ENCODE results near the gene JOSD2.

Gene JOSD2

GRCh38 chr19:50511069-50511822, at the start of gene JOSD2:
JOSD2 (minus strand) TSS chr19:50511191; CDS start chr19:50510431, 760 bp downstream.
- DNase-seq, result peak; percentile 97

- DNase-seq, result no peak
These were observed 48.6 kb upstream of the JOSD2 start for GRCh38 chr19:50559636-50560035.

DNA sequence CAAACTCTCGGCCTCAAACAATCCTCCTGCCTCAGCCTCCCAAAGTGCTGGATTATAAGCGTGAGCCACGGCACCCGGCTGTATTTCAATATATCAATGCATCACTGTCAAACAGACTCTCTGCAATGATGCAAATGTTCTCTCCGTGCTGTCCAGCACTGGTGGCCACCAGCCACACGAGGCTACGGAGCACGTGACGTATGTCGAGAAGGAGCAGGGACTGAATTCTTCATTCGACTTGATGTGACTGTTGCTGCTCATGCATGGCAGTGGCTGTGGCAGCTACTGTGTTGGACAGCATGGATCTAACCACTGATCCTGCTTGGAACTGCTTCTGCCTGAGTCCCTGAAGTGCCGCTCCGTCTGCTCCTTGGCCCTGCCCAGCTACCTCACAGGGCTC, 47.5 kb upstream of the JOSD2 start:
- DNase-seq, result no peak

GRCh38 chr19:50558039-50558438, 47.0 kb upstream of the JOSD2 start:
- no peak for DNase-seq

DNA sequence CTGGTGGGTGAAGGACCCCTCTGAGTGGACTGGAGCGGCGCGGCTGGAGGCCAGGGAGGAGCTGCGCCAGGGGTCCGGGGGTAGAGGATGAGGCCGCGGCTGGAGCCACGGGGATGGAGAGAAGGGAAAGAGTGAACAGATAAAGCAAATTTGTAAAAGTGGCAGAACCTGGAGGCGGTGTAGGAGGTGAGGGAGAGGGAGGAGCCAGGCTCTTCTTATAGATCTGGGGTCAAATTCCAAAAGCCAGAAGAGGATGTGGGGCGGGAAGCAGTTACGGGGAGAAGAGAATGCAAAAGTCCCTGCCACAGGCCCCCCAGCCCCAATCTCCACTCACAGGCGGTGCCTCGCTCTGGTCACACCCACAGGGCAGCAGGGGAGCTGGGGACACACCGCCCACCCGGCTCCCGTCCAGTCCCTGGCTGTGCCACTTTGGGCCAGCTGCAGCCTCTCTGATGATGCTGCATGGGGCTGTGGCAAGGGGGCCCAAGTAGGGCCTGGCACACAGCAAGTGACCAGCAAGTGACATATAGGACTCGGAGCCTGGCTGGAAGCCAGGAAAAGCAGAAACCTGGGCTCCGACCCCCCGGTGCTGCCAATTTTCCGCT, 46.1 kb upstream of the JOSD2 start:
- DNase-seq, result no peak

- DNase-seq, result peak; percentile 97
These were observed 45.5 kb upstream of the JOSD2 start for GRCh38 chr19:50556282-50557008.

- no peak for DNase-seq
These were observed 44.7 kb upstream of the JOSD2 start for GRCh38 chr19:50555450-50556281.

- no peak for DNase-seq
These were observed 44.0 kb upstream of the JOSD2 start for GRCh38 chr19:50555033-50555432.

- no peak for DNase-seq
These were observed 43.2 kb upstream of the JOSD2 start for GRCh38 chr19:50554212-50554611.

DNA sequence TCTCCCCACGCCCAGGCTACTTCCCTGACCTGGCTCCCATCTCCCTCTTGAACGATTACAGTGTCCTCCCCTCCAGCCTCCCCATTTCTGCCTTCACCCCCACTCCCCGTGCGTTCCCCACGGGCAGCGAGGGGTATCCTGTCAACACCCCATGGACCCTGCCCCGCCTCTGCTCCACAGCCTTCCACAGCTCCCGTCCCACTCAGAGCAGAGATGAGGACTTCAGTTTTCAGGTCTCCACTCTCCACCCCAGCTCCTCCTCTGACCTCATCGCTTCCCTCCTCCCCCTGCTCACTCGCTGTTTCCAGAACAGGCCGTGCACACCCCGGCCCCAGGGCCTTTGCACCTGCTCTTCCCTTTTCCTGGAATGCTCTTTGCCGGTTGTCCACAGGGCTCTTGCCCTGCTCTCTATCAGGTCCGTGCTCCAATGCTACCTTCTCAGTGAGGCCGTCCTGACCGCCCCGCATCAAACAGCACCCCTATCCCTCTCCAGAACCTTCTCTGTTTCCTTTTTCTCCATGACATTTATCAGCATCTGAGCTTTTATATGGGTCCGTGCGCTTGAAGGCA, 42.2 kb upstream of the JOSD2 start:
- no peak for DNase-seq

- DNase-seq, result no peak
These were observed 41.5 kb upstream of the JOSD2 start for GRCh38 chr19:50552540-50552939.

- DNase-seq, result no peak
These were observed 40.8 kb upstream of the JOSD2 start for GRCh38 chr19:50551715-50552187.

DNA sequence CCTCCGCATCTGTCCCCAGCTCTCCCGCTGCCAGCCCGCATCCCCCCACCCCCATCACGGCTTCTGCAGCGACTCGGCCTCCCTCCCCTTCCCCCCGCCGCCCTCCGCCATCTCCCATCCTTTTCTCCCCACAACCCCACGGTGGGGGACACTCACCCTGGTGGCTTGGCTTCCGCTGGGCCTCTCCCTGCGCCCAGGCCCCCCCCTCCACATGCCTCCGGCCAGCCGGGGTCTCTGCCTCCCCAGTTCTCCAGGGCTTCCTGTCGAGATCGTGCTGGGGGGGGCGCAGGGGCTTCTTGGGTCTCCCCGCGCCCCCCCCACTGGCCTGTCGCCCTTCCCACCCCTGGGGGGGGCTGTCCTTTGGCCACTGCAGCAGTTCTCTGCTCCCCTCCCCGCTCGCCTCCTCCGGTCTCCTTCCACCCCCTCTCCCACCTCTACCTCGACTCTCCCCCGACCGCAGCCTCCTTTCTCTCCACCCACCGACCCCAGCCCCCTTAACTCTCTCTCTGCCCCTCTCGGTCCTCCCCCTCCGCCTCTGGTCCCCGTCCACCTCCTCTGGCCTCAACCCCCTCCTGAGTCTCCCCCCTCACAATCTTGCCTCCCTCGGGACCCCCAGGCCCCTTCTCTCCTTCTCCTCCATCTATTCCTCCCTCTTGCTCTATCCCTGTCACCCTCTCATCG, 40.2 kb upstream of the JOSD2 start:
- DNase-seq, result no peak

GRCh38 chr19:50550594-50550966, 39.6 kb upstream of the JOSD2 start:
- no peak for DNase-seq

DNA sequence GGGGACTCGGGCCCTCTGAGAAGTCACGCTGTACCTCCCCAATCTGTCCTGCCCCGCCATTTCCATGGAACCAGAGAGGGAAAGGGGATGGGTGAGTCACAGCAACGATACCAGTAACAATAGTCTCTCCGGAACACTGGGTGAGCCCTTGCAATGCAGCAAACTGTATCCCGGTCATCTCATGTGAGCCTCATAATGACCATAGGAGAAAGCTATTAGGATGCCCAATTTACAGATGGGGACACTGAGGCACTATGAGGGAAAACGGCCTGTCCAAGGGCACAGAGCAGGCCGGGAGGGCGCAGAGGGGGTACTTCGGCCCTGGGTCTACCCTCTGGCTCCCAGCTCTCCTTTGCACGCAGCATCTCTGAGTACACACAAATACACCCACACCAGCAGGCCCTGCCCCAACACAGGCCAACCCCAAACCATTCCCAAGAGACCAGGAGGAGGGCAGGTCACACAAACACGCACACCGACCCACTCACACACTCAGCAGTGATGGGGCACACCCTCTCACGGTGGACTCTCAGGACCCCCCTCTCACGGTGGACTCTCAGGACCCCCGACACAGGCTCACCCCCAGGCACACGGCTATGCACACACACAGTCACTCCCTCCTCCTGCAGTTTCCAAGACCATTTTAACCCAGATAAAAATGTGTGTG, 39.1 kb upstream of the JOSD2 start:
- DNase-seq, result no peak

DNA sequence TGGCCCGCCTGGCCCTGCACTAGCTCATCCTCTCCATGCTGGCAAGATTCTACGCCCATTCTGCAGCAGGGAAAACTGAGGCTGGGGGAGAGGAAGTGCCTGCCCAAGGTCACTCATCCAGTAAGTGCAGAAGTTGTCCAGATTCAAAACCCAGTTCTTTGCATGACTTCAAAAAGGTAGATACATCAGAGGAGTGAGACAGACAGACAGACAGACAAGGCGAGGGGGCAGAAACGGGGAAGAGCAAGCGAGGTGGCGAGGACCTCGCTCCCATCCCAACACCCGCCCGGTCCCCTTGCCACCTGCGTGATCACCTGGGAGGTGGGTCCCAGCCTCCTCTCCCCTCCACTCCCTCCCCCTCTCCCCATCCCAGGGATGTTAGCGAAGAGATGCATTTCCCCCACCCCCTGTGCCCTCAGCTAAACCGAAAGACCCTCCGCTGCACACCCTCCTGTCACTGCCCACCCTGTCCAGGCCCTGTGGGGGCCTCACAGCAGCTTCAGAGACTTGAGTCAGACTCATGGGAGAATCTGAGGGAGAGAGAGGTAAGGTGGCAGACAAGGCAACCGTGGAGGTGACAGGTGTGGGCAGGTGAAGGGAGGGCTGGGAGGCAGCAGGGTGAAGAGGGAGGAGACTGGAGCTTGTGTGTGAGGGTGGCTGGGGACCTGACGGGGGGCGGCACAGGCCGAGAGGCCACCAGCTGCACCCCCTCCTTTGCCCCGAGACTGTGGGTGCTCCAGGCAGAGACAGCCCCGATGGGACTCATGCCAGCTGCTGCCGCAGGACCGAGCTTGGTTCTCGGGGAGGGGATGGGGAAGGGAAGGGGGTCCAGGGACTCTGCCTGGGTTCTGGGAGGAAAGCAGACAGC, 38.3 kb upstream of the JOSD2 start:
- no peak for DNase-seq

- no peak for DNase-seq
These were observed 37.4 kb upstream of the JOSD2 start for GRCh38 chr19:50548191-50549058.

DNA sequence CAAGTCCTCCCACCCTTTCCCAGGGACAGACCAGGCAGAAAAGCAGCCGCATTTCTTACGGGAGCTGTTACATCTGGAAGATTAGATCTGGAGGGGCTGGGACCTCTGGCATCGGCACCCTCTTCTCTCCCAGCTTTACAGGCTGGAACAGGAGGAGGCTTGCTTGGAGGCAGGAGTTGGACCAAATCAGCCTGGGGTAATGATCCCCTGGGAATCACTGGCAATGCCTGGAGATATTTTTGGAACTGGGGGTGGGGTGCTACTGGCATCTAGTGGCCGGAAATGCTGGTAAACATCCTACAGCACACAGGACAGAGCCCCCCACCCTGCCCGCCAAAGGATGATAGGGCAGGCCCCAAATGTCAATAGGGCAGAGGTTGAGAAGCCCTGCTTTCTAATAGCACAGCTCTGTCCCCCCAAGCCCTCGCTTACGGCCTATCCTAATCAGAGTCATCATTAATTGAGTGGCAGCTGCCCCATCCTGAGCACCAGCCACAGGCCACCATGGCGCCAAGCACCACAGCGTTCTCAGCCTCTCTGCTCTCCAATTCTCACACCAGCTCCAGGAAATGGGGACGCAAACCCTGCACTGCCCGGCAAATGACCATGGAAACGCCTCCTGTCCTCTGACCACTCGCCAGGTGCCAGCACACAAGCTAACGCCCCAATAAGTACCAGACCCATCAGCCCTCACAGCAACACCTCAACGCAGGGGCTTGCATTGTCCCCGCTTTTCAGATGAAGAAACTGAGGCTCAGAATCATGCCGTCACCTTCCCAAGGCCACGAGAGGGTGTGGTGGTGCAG, 36.6 kb upstream of the JOSD2 start:
- no peak for DNase-seq

All from activated CD8-positive, alpha-beta memory T cell treated with anti-CD3 and anti-CD28 coated beads, Interleukin-2, amount 50 U/mL, for 48 hours (primary cell).